ENCODE data around the gene MAPRE2. TPM values are rescaled to one million over a fixed set of nuclear protein-coding genes. Genes with fewer than 3 reads are reported as not detected.

Gene MAPRE2
- total RNA-seq, 1 donor from 2014 or later, result 120 TPM

- no peaks in the 10 kb centered on the region for H3K27me3 ChIP-seq (ENCODE audit: low read depth)
- H3K36me3 ChIP-seq, result no peaks in the 10 kb centered on the region
- no peaks in the 10 kb centered on the region for H3K9me3 ChIP-seq (replicated peaks)
- intact Hi-C loops (cut with micrococcal nuclease), result no loop called here
- no peak overlapping the region for H3K4me3 ChIP-seq
- TF ChIP-seq CTCF (IDR thresholded peaks at IDR 0.05; ENCODE audit: borderline replicate concordance), result no peak
- DNase-seq, result no peak
- H3K4me1 ChIP-seq, result peaks cover 87% of the 10 kb centered on the region
- peak overlapping the region; percentile 89 for H3K27ac ChIP-seq (replicated peaks)
Measured at GRCh38 chr18:35089891-35090550, 48.8 kb downstream of the MAPRE2 start.

- Histone ChIP-seq H3K27ac (replicated peaks) (peak overlapping the region; percentile 89), H3K36me3 (no peaks in the 10 kb centered on the region), H3K27me3 (ENCODE audit: low read depth) (no peaks in the 10 kb centered on the region), H3K4me1 (peaks cover 78% of the 10 kb centered on the region), H3K9me3 (replicated peaks) (no peaks in the 10 kb centered on the region), H3K4me3 (no peak overlapping the region)
- DNase-seq, result no peak
- no peak for TF ChIP-seq CTCF (IDR thresholded peaks at IDR 0.05; ENCODE audit: borderline replicate concordance)
- intact Hi-C loops (cut with micrococcal nuclease), result no loop called here
Measured at GRCh38 chr18:35091841-35092240, 50.6 kb downstream of the MAPRE2 start.

- Histone ChIP-seq H3K36me3 (peaks cover 31% of the 10 kb centered on the region), H3K27me3 (ENCODE audit: low read depth) (no peaks in the 10 kb centered on the region), H3K4me1 (peaks cover 43% of the 10 kb centered on the region), H3K27ac (replicated peaks) (no peak overlapping the region), H3K4me3 (no peak overlapping the region), H3K9me3 (replicated peaks) (no peaks in the 10 kb centered on the region)
- no peak for TF ChIP-seq CTCF (IDR thresholded peaks at IDR 0.05; ENCODE audit: borderline replicate concordance)
- intact Hi-C loops (cut with micrococcal nuclease), result no loop called here
- no peak for DNase-seq
Measured at GRCh38 chr18:35095983-35096676, 54.9 kb downstream of the MAPRE2 start.

- DNase-seq, result no peak
- Histone ChIP-seq H3K27ac (replicated peaks) (peak overlapping the region; percentile 1), H3K36me3 (peaks cover 36% of the 10 kb centered on the region), H3K4me3 (no peak overlapping the region), H3K9me3 (replicated peaks) (no peaks in the 10 kb centered on the region), H3K27me3 (ENCODE audit: low read depth) (no peaks in the 10 kb centered on the region), H3K4me1 (peaks cover 41% of the 10 kb centered on the region)
- intact Hi-C loops (cut with micrococcal nuclease), result no loop called here
- TF ChIP-seq CTCF (IDR thresholded peaks at IDR 0.05; ENCODE audit: borderline replicate concordance), result no peak
Measured at GRCh38 chr18:35096677-35097011, 55.4 kb downstream of the MAPRE2 start.

GRCh38 chr18:35097195-35097594 is 56.0 kb downstream of the MAPRE2 start:
- H3K36me3 ChIP-seq, result peaks cover 41% of the 10 kb centered on the region
- intact Hi-C loops (cut with micrococcal nuclease), result no loop called here
- TF ChIP-seq CTCF (IDR thresholded peaks at IDR 0.05; ENCODE audit: borderline replicate concordance), result no peak
- H3K4me1 ChIP-seq, result peaks cover 38% of the 10 kb centered on the region
- no peaks in the 10 kb centered on the region for H3K27me3 ChIP-seq (ENCODE audit: low read depth)
- H3K4me3 ChIP-seq, result no peak overlapping the region
- peak overlapping the region; percentile 1 for H3K27ac ChIP-seq (replicated peaks)
- no peak for DNase-seq
- H3K9me3 ChIP-seq (replicated peaks), result no peaks in the 10 kb centered on the region
